ENCODE measurements around the gene EREG. TPM values are rescaled to one million over a fixed set of nuclear protein-coding genes. Genes with fewer than 3 reads are reported as not detected.

EREG gene
- total and polyA plus RNA-seq, 9 of the 15 experiments (the other 6 are each of a cell fraction or from before 2014, with no cell fraction given), result 0.97 to 7.3 (median 2.5) TPM

- H3K4me3 ChIP-seq, result no peak overlapping the region
- no peaks in the 10 kb centered on the region for H3K27me3 ChIP-seq (ENCODE audit: control insufficient read depth in 2 of 2, insufficient read depth in 2 of 2, low read length in 2 of 2)
- H3K9ac ChIP-seq (ENCODE audit: insufficient read depth in 1 of 2, low read depth in 2 of 2, low read length in 2 of 2), result peak overlapping the region in 1 of 2 experiments; percentile 70; a peak in 1 of 4 replicates
- H3K9me3 ChIP-seq (replicated peaks; ENCODE audit: control insufficient read depth, insufficient read depth, low read depth, low read length), result no peaks in the 10 kb centered on the region
- DNase-seq (ENCODE audit: extremely low read depth in 1 of 4, low spot score in 3 of 4) (no peak), FAIRE-seq (peak; percentile 59), ATAC-seq (no peak)
- H3K27ac ChIP-seq (ENCODE audit: extremely low read depth, low read depth, low read length), result peak overlapping the region; percentile 21; the same call in 2 of the 3 replicates
- CTCF ChIA-PET (ENCODE audit: low intra/inter-chr PET ratio), result no interaction called here
- 11% methylated on average over 2 of the region's 2 CpGs for whole genome bisulfite sequencing (ENCODE audit: insufficient coverage, low coverage, missing lambda C conversion rate)
- peaks cover 7% of the 10 kb centered on the region; the same call in 2 of the 3 replicates for H3K36me3 ChIP-seq (ENCODE audit: control insufficient read depth, insufficient read depth, low read length)
- peaks cover 94% of the 10 kb centered on the region for H3K79me2 ChIP-seq (ENCODE audit: control insufficient read depth, insufficient read depth, low read length)
- POLR2A ChIA-PET, result no interaction called here
- TF ChIP-seq GTF3C2 (IDR thresholded peaks at IDR 0.05; ENCODE audit: borderline replicate concordance, extremely low read depth, insufficient read length), result no peak
- TF ChIP-seq NCOA1 (IDR thresholded peaks at IDR 0.05; ENCODE audit: low read depth), result no peak
- TF ChIP-seq RFX7 (CRISPR knock-in tag; IDR thresholded peaks at IDR 0.05), result no peak
- TF ChIP-seq TCF7 (IDR thresholded peaks at IDR 0.05; ENCODE audit: borderline replicate concordance), result peak; percentile 85; the same call in 1 of the 2 replicates
- TF ChIP-seq, protein P1, sequence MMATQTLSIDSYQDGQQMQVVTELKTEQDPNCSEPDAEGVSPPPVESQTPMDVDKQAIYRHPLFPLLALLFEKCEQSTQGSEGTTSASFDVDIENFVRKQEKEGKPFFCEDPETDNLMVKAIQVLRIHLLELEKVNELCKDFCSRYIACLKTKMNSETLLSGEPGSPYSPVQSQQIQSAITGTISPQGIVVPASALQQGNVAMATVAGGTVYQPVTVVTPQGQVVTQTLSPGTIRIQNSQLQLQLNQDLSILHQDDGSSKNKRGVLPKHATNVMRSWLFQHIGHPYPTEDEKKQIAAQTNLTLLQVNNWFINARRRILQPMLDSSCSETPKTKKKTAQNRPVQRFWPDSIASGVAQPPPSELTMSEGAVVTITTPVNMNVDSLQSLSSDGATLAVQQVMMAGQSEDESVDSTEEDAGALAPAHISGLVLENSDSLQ (IDR thresholded peaks at IDR 0.05), result 0 out of 2 replicates have a peak, but pooled peaks have one; percentile 14
- TF ChIP-seq ZNF24 (IDR thresholded peaks at IDR 0.05), result peak; percentile 77
- TF ChIP-seq CTBP1 (IDR thresholded peaks at IDR 0.05; ENCODE audit: borderline replicate concordance), result no peak
- peak; percentile 96 for TF ChIP-seq LEF1 (IDR thresholded peaks at IDR 0.05)
- no peak for TF ChIP-seq RBM15 (IDR thresholded peaks at IDR 0.05; ENCODE audit: insufficient read depth, low read length)
- peak; percentile 76 for TF ChIP-seq MEIS2 (IDR thresholded peaks at IDR 0.05; ENCODE audit: partially characterized antibody)
- TF ChIP-seq PBX2 (CRISPR knock-in tag; IDR thresholded peaks at IDR 0.05; ENCODE audit: low read depth), result no peak
- 0 out of 2 replicates have a peak, but pooled peaks have one; percentile 7 for TF ChIP-seq PBX2 (tag; conservative IDR thresholded peaks at IDR 0.05; ENCODE audit: low read depth)
- H3K4me2 ChIP-seq (ENCODE audit: insufficient read depth, low read length), result 0 out of 2 replicates have a peak overlapping the region, but pooled peaks have one; percentile 33
- H3K4me1 ChIP-seq (replicated peaks in 1 of 2; ENCODE audit: control insufficient read depth in 2 of 2, insufficient read depth in 2 of 2, low read length in 2 of 2), result peaks cover 1 to 36% of the 10 kb centered on the region in 2 experiments; a peak in 4 of 5 replicates
- no peaks in the 10 kb centered on the region for H3K9me1 ChIP-seq (ENCODE audit: control insufficient read depth, insufficient read depth, low read length)
- H4K20me1 ChIP-seq (replicated peaks; ENCODE audit: control insufficient read depth, insufficient read depth, low read length), result no peaks in the 10 kb centered on the region
- in situ Hi-C loops (cut with MboI) (no loop called here), intact Hi-C loops (cut with micrococcal nuclease) (loop anchor here (5.0 kb wide), 1 partner anchor 121 kb away; the partner anchor contains the start of gene AREG)
- no TSS peak for BruUV-seq (replicated peaks)
- no peak overlapping the region for H2AFZ ChIP-seq (ENCODE audit: low read depth, low read length)
Observed at GRCh38 chr4:74325886-74326285, 39.1 kb upstream of the EREG start.

All from K562 (cell line).